GM18505 (cell line): ENCODE data around the gene CATSPER3.

Experiments used
- ATAC-seq: cut with Tn5 transposase; IDR thresholded peaks from one replicate; pipeline ENCODE4 v1.9.1; 2021; ENCODE audit not compliant: unreplicated experiment
- POLR2A ChIP-seq: IDR thresholded peaks from 4 replicates; pipeline ENCODE4 v1.6.1; 2011; ENCODE audit warnings: borderline replicate concordance; ENCODE audit not compliant: insufficient read depth, insufficient read length; ENCODE audit errors: extremely low read depth

CATSPER3 gene

GRCh38 chr5:135026645-135027265 lies 59.0 kb downstream of the CATSPER3 start:
- no peak for TF ChIP-seq POLR2A
- ATAC-seq = no peak

- no peak for TF ChIP-seq POLR2A
Measured at GRCh38 chr5:135027266-135027696, 59.6 kb downstream of the CATSPER3 start.

GRCh38 chr5:135027697-135028615 lies 60.2 kb downstream of the CATSPER3 start:
- no peak for ATAC-seq
- TF ChIP-seq POLR2A = no peak

More at GRCh38 chr5:135027266-135027696, 59.6 kb downstream of the CATSPER3 start:
- ATAC-seq = no peak

DNA sequence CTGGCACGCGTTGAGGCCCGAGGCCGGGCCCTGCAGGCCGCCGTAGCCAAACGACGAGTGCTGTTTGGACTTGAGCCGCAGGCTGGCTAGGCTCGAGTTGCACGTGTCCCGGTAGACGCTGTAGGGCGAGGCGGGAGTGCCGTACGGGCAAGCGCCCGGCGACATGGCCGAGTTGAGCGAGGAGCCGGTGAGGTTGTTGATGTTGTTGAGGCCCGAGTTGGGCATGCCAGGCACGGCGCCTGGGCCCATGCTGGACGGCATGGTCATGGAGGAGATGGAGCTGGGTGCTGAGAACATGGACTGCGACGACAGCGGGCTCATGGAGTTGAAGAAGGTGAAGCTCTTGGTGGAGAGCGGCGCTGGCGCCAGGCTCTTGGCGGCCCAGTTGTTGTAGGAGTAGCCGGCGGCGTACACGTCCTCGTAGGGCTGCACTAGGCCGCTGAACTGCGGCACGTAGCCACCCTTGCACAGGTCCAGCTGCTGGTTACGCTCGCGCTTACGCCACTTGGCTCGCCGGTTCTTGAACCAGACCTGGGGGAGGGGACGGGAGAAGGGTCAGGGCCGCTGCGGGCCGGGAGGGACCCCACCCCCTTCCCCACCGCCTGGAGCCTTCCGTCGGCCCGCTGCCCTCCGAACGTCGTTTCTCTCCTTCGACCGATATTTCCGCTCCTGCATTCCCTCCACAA lies 61.2 kb downstream of the CATSPER3 start:
- no peak for TF ChIP-seq POLR2A

DNA sequence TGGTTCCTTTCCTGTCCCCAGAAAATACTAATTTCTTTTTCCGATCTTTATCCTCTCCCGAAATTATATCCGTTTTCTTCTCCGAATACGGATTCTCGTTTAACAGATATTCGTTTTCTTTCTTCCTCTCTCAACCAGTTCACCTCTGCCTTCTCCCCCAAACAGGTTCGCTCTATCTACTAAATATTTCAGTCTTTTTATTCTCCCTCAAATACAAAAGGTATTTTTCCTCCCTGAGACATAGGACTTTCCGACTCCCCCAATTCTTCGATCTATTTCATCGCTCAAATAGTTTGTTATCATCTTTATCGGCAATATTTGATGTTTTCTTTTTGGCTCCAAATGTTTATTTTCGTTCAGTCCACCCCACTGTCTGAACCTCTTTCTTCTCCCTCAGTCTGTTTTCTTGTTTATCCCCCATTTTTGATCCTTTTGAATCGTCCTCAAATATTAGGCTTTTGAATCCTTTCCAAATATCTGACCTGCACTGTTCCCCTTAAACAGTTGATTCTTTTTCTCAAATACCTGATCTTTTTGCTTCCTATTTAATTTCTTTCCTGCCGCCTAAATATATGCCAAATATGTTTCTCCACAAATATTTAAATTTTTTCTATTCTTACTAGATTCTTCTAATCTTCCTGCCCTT lies 61.9 kb downstream of the CATSPER3 start:
- TF ChIP-seq POLR2A = no peak
- no peak for ATAC-seq

More for the DNA sequence above, 61.2 kb downstream of the CATSPER3 start:
- no peak for ATAC-seq

- ATAC-seq = no peak
- TF ChIP-seq POLR2A = no peak
Measured at GRCh38 chr5:135030123-135030955, 62.6 kb downstream of the CATSPER3 start.

GRCh38 chr5:135030956-135031812 lies 63.5 kb downstream of the CATSPER3 start:
- TF ChIP-seq POLR2A = no peak
- ATAC-seq = no peak

DNA sequence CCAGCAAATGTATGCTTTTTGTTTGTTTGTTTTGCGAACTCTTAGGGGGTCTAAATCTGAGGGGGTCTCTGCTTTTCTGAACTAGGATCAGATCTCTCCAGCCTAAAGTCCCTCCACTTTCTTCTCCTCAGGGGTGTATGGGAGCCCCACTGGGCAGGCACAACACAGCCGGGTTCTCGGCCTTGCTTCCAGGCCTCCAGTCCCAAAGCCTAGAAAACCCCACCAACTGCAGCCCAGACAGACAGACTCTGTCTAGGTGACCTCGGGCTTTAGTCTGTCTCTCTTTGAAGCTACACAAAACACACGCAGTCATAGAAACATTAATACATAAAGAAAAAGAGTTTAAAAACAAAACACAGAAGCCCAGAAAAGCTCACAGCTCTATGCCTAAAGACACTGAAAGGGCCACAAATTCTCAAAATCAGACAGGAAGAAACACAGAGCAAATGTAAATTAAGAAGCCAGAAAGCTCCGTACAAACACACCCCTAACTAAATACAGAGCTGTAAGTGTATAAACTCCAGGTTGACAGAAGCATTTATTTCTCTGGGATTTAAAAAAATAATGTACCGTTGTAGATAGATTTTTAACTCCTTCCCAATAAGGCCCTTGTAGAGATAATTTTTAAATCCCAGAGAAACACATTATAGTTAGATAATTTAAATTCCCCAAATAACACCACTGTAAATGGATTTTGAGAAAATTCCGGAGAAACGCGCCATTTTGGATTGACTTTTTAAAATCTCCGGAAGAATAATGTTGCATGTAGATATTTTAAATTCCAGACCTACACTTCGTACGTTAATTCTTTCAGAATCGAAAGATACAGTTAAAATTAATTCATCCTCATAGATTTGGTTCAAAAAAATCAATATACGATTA lies 64.3 kb downstream of the CATSPER3 start:
- no peak for TF ChIP-seq POLR2A
- no peak for ATAC-seq

DNA sequence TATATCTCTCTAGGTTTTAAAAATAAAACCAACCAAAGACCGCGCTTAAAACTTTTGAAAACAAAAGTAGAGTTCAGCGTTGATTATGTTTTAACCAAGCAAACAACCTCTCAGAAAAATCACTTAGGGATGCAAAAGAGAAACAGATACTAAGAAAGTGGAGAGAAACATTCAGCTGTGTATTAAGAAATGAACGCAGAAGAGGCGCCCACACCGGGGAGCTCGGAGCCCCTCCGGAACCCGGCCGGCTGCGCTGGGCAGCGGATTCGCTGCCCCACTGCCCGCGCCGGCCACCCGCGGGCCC lies 64.9 kb downstream of the CATSPER3 start:
- no peak for TF ChIP-seq POLR2A
- ATAC-seq = no peak

GRCh38 chr5:135032999-135033861 lies 65.5 kb downstream of the CATSPER3 start:
- no peak for ATAC-seq
- TF ChIP-seq POLR2A = no peak
